Stimulated activated CD8-positive, alpha-beta memory T cell treated with anti-CD3 and anti-CD28 coated beads, Interleukin-2, amount 100 ng/mL, for 48 hours (primary cell): ENCODE measurements around the gene ADAM22.
A peak's percentile ranks its signal among the peaks of the same experiment; 100 is the strongest.
"Not testable (repeated sequence)": the region's sequence is repeated elsewhere in the genome, so short reads cannot be mapped to it uniquely, and the experiment has no call there.

Experiments used
- DNase-seq, 2 donors: peaks; one replicate each; pipeline ENCODE4 v3.0.0-alpha.2; 2020; ENCODE audit warnings: low read depth in 2 of 2

The ADAM22 gene

GRCh38 chr7:87933953-87934698 is at the start of gene ADAM22:
Gene ADAM22 (plus strand): TSS chr7:87934251. CDS start chr7:87934466, 215 bp downstream.
- DNase-seq = peak; percentile 80 to 82

GRCh38 chr7:87885018-87885417 is 49.0 kb upstream of the ADAM22 start:
- no peak for DNase-seq

- DNase-seq = no peak
These were observed 47.2 kb upstream of the ADAM22 start for GRCh38 chr7:87886875-87887274.

- no peak for DNase-seq
These were observed 38.7 kb upstream of the ADAM22 start for GRCh38 chr7:87895363-87895762.

GRCh38 chr7:87899255-87899654 is 34.8 kb upstream of the ADAM22 start:
- no peak for DNase-seq

GRCh38 chr7:87907136-87907906 is 26.7 kb upstream of the ADAM22 start:
- DNase-seq = not testable (repeated sequence)

GRCh38 chr7:87908814-87909213 is 25.2 kb upstream of the ADAM22 start:
- not testable (repeated sequence) for DNase-seq

- DNase-seq = no peak
These were observed 21.9 kb upstream of the ADAM22 start for GRCh38 chr7:87912121-87912520.

GRCh38 chr7:87918740-87919139 is 15.3 kb upstream of the ADAM22 start:
- no peak for DNase-seq

GRCh38 chr7:87919875-87920274 is 14.2 kb upstream of the ADAM22 start:
- no peak for DNase-seq

- no peak for DNase-seq
These were observed 13.5 kb upstream of the ADAM22 start for GRCh38 chr7:87920578-87920977.

- not testable (repeated sequence) for DNase-seq
These were observed 11.2 kb upstream of the ADAM22 start for GRCh38 chr7:87922759-87923395.

GRCh38 chr7:87926581-87927461 is 7.2 kb upstream of the ADAM22 start:
- no peak for DNase-seq

- no peak for DNase-seq
These were observed 472 bp upstream of the ADAM22 start for GRCh38 chr7:87933605-87933952.

GRCh38 chr7:87934699-87935383 is 790 bp downstream of the ADAM22 start:
- no peak for DNase-seq

- no peak for DNase-seq
These were observed 1.3 kb downstream of the ADAM22 start for GRCh38 chr7:87935384-87935706.

- no peak for DNase-seq
These were observed 7.1 kb downstream of the ADAM22 start for GRCh38 chr7:87941138-87941537.

- DNase-seq = no peak
These were observed 10.5 kb downstream of the ADAM22 start for GRCh38 chr7:87944547-87944946.

- DNase-seq = not testable (repeated sequence)
These were observed 11.9 kb downstream of the ADAM22 start for GRCh38 chr7:87945926-87946325.

- no peak for DNase-seq
These were observed 14.3 kb downstream of the ADAM22 start for GRCh38 chr7:87948371-87948770.

- DNase-seq = no peak
These were observed 25.3 kb downstream of the ADAM22 start for GRCh38 chr7:87959336-87959735.
